GM23338 (cell line): ENCODE data around the gene RIPOR3. TPM values are rescaled to one million over a fixed set of nuclear protein-coding genes. Genes with fewer than 3 reads are reported as not detected.

Experiments used
- ATAC-seq: fragments of 200-7000 bp; cut with Tn5 transposase; 3 replicates; pipeline ENCODE4 v1.9.1; 2020
- DNase-seq: peaks from one replicate; pipeline ENCODE4 v3.0.0-alpha.2; 2015; ENCODE audit warnings: low spot score
- H2AFZ ChIP-seq: fragments of 200-600 bp; sonication (generic); 2 replicates; pipeline ENCODE4 v1.8.0; 2016; ENCODE audit warnings: antibody characterized with exemption, mild to moderate bottlenecking, moderate library complexity
- H3F3A ChIP-seq: fragments of 200-600 bp; sonication (generic); replicated peaks from 2 replicates; pipeline ENCODE4 v1.8.0; 2017; ENCODE audit warnings: antibody characterized with exemption, mixed run types, low read depth
- H3K27ac ChIP-seq: fragments of 200-600 bp; sonication (generic); 2 replicates; pipeline ENCODE4 v1.6.1; 2016; ENCODE audit warnings: low read depth
- H3K27me3 ChIP-seq: fragments of 200-600 bp; sonication (generic); 2 replicates; pipeline ENCODE4 v1.8.0; 2016; ENCODE audit warnings: mild to moderate bottlenecking, mixed run types, moderate library complexity; ENCODE audit not compliant: insufficient read depth
- H3K36me3 ChIP-seq: fragments of 200-600 bp; sonication (generic); 2 replicates; pipeline ENCODE4 v1.8.0; 2016; ENCODE audit warnings: mild to moderate bottlenecking; ENCODE audit not compliant: insufficient read depth
- H3K4me1 ChIP-seq: fragments of 200-600 bp; sonication (generic); 2 replicates; pipeline ENCODE4 v1.8.0; 2016; ENCODE audit warnings: mild to moderate bottlenecking, moderate library complexity; ENCODE audit not compliant: insufficient read depth
- H3K4me2 ChIP-seq: fragments of 200-600 bp; sonication (generic); 2 replicates; pipeline ENCODE4 v1.7.1; 2017; ENCODE audit warnings: mixed run types
- H3K4me3 ChIP-seq: fragments of 200-600 bp; sonication (generic); 2 replicates; pipeline ENCODE4 v1.6.1; 2016; ENCODE audit warnings: mixed run types
- H3K79me2 ChIP-seq: fragments of 200-600 bp; sonication (generic); replicated peaks from 2 replicates; pipeline ENCODE4 v1.8.0; 2017; ENCODE audit warnings: mild to moderate bottlenecking; ENCODE audit not compliant: insufficient read depth
- H3K9me2 ChIP-seq: fragments of 200-600 bp; sonication (generic); 2 replicates; pipeline ENCODE4 v1.8.0; 2017; ENCODE audit not compliant: insufficient read depth
- H4K20me1 ChIP-seq: fragments of 200-600 bp; sonication (generic); replicated peaks from 2 replicates; pipeline ENCODE4 v1.8.0; 2017; ENCODE audit warnings: mild to moderate bottlenecking; ENCODE audit not compliant: insufficient read depth
- H3K27ac Mint-ChIP-seq: 2 replicates; pipeline ENCODE4 v1.8.0; 2020; ENCODE audit warnings: inconsistent platforms, mild to moderate bottlenecking, moderate library complexity, mixed read lengths
- H3K27me3 Mint-ChIP-seq: 3 replicates; pipeline ENCODE4 v1.8.0; 2022; ENCODE audit warnings: low read depth, mild to moderate bottlenecking, moderate library complexity, mixed read lengths, inconsistent platforms; ENCODE audit not compliant: insufficient read depth, poor library complexity
- H3K36me3 Mint-ChIP-seq: 3 replicates; pipeline ENCODE4 v1.8.0; 2021; ENCODE audit warnings: low read depth, mild to moderate bottlenecking, inconsistent platforms, moderate library complexity, mixed read lengths
- H3K4me1 Mint-ChIP-seq: 3 replicates; pipeline ENCODE4 v1.8.0; 2020; ENCODE audit warnings: mild to moderate bottlenecking, inconsistent platforms, mixed read lengths
- H3K4me3 Mint-ChIP-seq: 3 replicates; pipeline ENCODE4 v1.8.0; 2021; ENCODE audit warnings: moderate library complexity, mild to moderate bottlenecking, inconsistent platforms, mixed read lengths
- H3K9me3 Mint-ChIP-seq: 3 replicates; pipeline ENCODE4 v1.8.0; 2020; ENCODE audit warnings: moderate library complexity, mild to moderate bottlenecking, inconsistent platforms, mixed read lengths
- CREB1 ChIP-seq: fragments of 250-450 bp; sonication (Bioruptor Pico); IDR thresholded peaks from 2 replicates; pipeline ENCODE4 v1.5.0; 2020; ENCODE audit warnings: low read depth, mild to moderate bottlenecking, moderate library complexity
- CTCF ChIP-seq, 2 experiments: fragments of 200-600 bp in 1 of 2; sonication (generic) in 1 of 2; conservative IDR thresholded peaks; 2 replicates each; pipeline versions ENCODE4 v1.5.1 to v1.6.1; 2016 to 2017; ENCODE audit warnings: antibody characterized with exemption in 2 of 2, low read depth in 2 of 2, mild to moderate bottlenecking in 2 of 2, moderate library complexity in 1 of 2
- ETS1 ChIP-seq: IDR thresholded peaks from 2 replicates; pipeline ENCODE4 v1.6.1; 2016; ENCODE audit warnings: antibody characterized with exemption
- EZH2 ChIP-seq: fragments of 200-600 bp; sonication (generic); IDR thresholded peaks from one replicate; pipeline ENCODE4 v1.8.0; 2017; ENCODE audit warnings: antibody characterized with exemption, mild to moderate bottlenecking, low read depth; ENCODE audit not compliant: unreplicated experiment
- EZH2phosphoT487 ChIP-seq: fragments of 200-600 bp; sonication (generic); IDR thresholded peaks from one replicate; pipeline ENCODE4 v1.8.1; 2018; ENCODE audit warnings: antibody characterized with exemption; ENCODE audit not compliant: unreplicated experiment
- JUNB ChIP-seq: IDR thresholded peaks from one replicate; pipeline ENCODE4 v1.6.1; 2016; ENCODE audit warnings: antibody characterized with exemption; ENCODE audit not compliant: unreplicated experiment
- NANOG ChIP-seq: IDR thresholded peaks from 2 replicates; pipeline ENCODE4 v1.6.1; 2016; ENCODE audit warnings: antibody characterized with exemption, borderline replicate concordance
- POLR2AphosphoS5 ChIP-seq: IDR thresholded peaks from 2 replicates; pipeline ENCODE4 v1.6.1; 2016; ENCODE audit warnings: antibody characterized with exemption, low read depth
- REST ChIP-seq: IDR thresholded peaks from one replicate; pipeline ENCODE4 v1.6.1; 2018; ENCODE audit warnings: antibody characterized with exemption; ENCODE audit not compliant: unreplicated experiment
- STAT1 ChIP-seq: IDR thresholded peaks from one replicate; pipeline ENCODE4 v1.6.1; 2016; ENCODE audit warnings: antibody characterized with exemption; ENCODE audit not compliant: unreplicated experiment
- ZNF114 ChIP-seq: fragments of 250-450 bp; sonication (Bioruptor Pico); IDR thresholded peaks from 2 replicates; pipeline ENCODE4 v1.5.0; 2020; ENCODE audit warnings: mild to moderate bottlenecking, moderate library complexity
- ZNF331 ChIP-seq: fragments of 250-450 bp; sonication (Bioruptor Pico); IDR thresholded peaks from 2 replicates; pipeline ENCODE4 v1.5.0; 2020; ENCODE audit warnings: low read depth, mild to moderate bottlenecking, moderate library complexity
- ZNF462 ChIP-seq: fragments of 250-450 bp; sonication (Bioruptor Pico); IDR thresholded peaks from 2 replicates; pipeline ENCODE4 v1.5.0; 2020; ENCODE audit warnings: mild to moderate bottlenecking, moderate library complexity
- polyA plus RNA-seq: library from polyadenylated mRNA; unstranded; fragments of >200 nt; fragmentation: Nextera tagmentation; extraction: Ambion mirVana; gene quantifications from 2 replicates; pipeline ENCODE4 v1.2.1, GENCODE V29; 2016
- total RNA-seq: library from RNA; depleted of rRNA; stranded (reverse); fragments of >200 nt; shearing (Covaris generic); gene quantifications from 2 replicates; pipeline ENCODE4 v1.2.3, GENCODE V29; 2014

The RIPOR3 gene
- total and polyA plus RNA-seq, 2 experiments from 2014 or later, result 4.9 to 6.3 TPM

GRCh38 chr20:50712771-50713656 is 21.7 kb upstream of the RIPOR3 start:
- H3K9me2 ChIP-seq, result no peaks in the 10 kb centered on the region
- H3K79me2 ChIP-seq, result no peaks in the 10 kb centered on the region
- H3K27ac Mint-ChIP-seq, result no peak overlapping the region
- H4K20me1 ChIP-seq, result no peaks in the 10 kb centered on the region
- no peak overlapping the region for H3K4me3 ChIP-seq
- H3F3A ChIP-seq, result no peaks in the 10 kb centered on the region
- no peaks in the 10 kb centered on the region for H3K36me3 ChIP-seq
- peaks cover 3% of the 10 kb centered on the region for H3K27me3 Mint-ChIP-seq
- H3K4me3 Mint-ChIP-seq, result no peak overlapping the region
- H3K9me3 Mint-ChIP-seq, result no peaks in the 10 kb centered on the region
- H3K4me1 Mint-ChIP-seq, result peaks cover 27% of the 10 kb centered on the region
- no peak overlapping the region for H3K27ac ChIP-seq
- no peaks in the 10 kb centered on the region for H3K27me3 ChIP-seq
- no peaks in the 10 kb centered on the region for H3K4me1 ChIP-seq
- ATAC-seq (peak; percentile 75), DNase-seq (no peak)
- no peak for TF ChIP-seq ZNF331 (CRISPR knock-in tag)
- TF ChIP-seq POLR2AphosphoS5, result no peak
- no peak for TF ChIP-seq EZH2
- TF ChIP-seq ETS1, result no peak
- no peak for TF ChIP-seq ZNF462 (CRISPR knock-in tag)
- TF ChIP-seq ZNF114 (CRISPR knock-in tag), result no peak
- no peak for TF ChIP-seq CTCF (conservative IDR thresholded peaks at IDR 0.05; ENCODE audit: low read depth in 2 of 2)
- no peak for TF ChIP-seq CREB1 (CRISPR knock-in tag)
- no peak for TF ChIP-seq STAT1
- TF ChIP-seq EZH2phosphoT487, result no peak
- no peak for TF ChIP-seq REST
- TF ChIP-seq NANOG, result no peak
- TF ChIP-seq JUNB, result no peak
- no peaks in the 10 kb centered on the region for H3K36me3 Mint-ChIP-seq
- H2AFZ ChIP-seq, result peak overlapping the region; percentile 78; the same call in 1 of the 2 replicates
- no peak overlapping the region for H3K4me2 ChIP-seq
